NB4 (cell line): ENCODE data around the gene GABBR2.

ENCODE experiments used
- DNase-seq: peaks from one replicate; pipeline ENCODE4 v3.0.0; 2010; ENCODE audit warnings: low read depth
- H3K4me3 ChIP-seq: one replicate; pipeline ENCODE4 v1.5.1; 2011; ENCODE audit warnings: mild to moderate bottlenecking, low read depth, low read length, moderate library complexity
- CTCF ChIP-seq: IDR thresholded peaks from one replicate; pipeline ENCODE4 v1.5.1; 2012; ENCODE audit warnings: low read depth, low read length
- MAX ChIP-seq: IDR thresholded peaks from 2 replicates; pipeline ENCODE4 v1.6.1; 2011; ENCODE audit warnings: low read depth, low read length
- MYC ChIP-seq: IDR thresholded peaks from 2 replicates; pipeline ENCODE4 v1.6.1; 2011; ENCODE audit warnings: low read depth, low read length
- POLR2A ChIP-seq: IDR thresholded peaks from 2 replicates; pipeline ENCODE4 v1.6.1; 2011; ENCODE audit warnings: mild to moderate bottlenecking; ENCODE audit not compliant: insufficient read length; ENCODE audit errors: extremely low read depth

GABBR2 gene

GRCh38 chr9:98255578-98256296 lies 453.0 kb downstream of the GABBR2 start, which contains the start of gene TBC1D2:
Gene TBC1D2, minus strand, starts transcription at chr9:98255649. Its CDS starts 108 bp downstream, at chr9:98255541.
- TF ChIP-seq POLR2A (peak; percentile 36), CTCF (no peak), MAX (peak; percentile 74), MYC (peak; percentile 91)
- peak within 1 kb of the TSS; percentile 93 for H3K4me3 ChIP-seq
- DNase-seq, result peak; percentile 95

- TF ChIP-seq MAX, result no peak
- peak overlapping the region; percentile 93 for H3K4me3 ChIP-seq
- peak; percentile 52 for DNase-seq
Observed at GRCh38 chr9:98255061-98255577, 453.6 kb downstream of the GABBR2 start.

- peak overlapping the region; percentile 93 for H3K4me3 ChIP-seq
- TF ChIP-seq MAX, result no peak
- no peak for TF ChIP-seq CTCF
- TF ChIP-seq MYC, result no peak
- TF ChIP-seq POLR2A, result no peak
- no peak for DNase-seq
Observed at GRCh38 chr9:98254228-98255060, 454.3 kb downstream of the GABBR2 start.

GRCh38 chr9:98253565-98253964 lies 455.2 kb downstream of the GABBR2 start:
- DNase-seq, result no peak
- no peak overlapping the region for H3K4me3 ChIP-seq
- TF ChIP-seq MAX (no peak), CTCF (no peak)

GRCh38 chr9:98251551-98251950 lies 457.2 kb downstream of the GABBR2 start:
- no peak overlapping the region for H3K4me3 ChIP-seq
- TF ChIP-seq MYC, result no peak
- no peak for TF ChIP-seq POLR2A
- no peak for TF ChIP-seq CTCF
- no peak for TF ChIP-seq MAX
- no peak for DNase-seq

- DNase-seq, result no peak
- no peak overlapping the region for H3K4me3 ChIP-seq
Observed at GRCh38 chr9:98249771-98250170, 459.0 kb downstream of the GABBR2 start.

More at GRCh38 chr9:98249771-98250170, 459.0 kb downstream of the GABBR2 start:
- no peak for TF ChIP-seq CTCF
- TF ChIP-seq MAX, result no peak
- no peak for TF ChIP-seq POLR2A
- no peak for TF ChIP-seq MYC
